ENCODE measurements around the gene GALNT10. TPM values are rescaled to one million over a fixed set of nuclear protein-coding genes. Genes with fewer than 3 reads are reported as not detected.

Gene GALNT10
- total and polyA plus RNA-seq, 2 of the 8 experiments (the other 6 are each of a cell fraction or from before 2014, with no cell fraction given), result 4.6 to 15.5 TPM

- TF ChIP-seq USF2 (IDR thresholded peaks at IDR 0.05; ENCODE audit: low read length), result no peak
- TF ChIP-seq CHD7 (IDR thresholded peaks at IDR 0.05; ENCODE audit: insufficient replicate concordance, low read length), result no peak
- no peak for TF ChIP-seq E2F6 (IDR thresholded peaks at IDR 0.05)
- no peak for TF ChIP-seq ATF2 (IDR thresholded peaks at IDR 0.05; ENCODE audit: low read length)
- TF ChIP-seq KDM1A (IDR thresholded peaks at IDR 0.05; ENCODE audit: borderline replicate concordance, low read length), result peak; percentile 98
- TF ChIP-seq CREB1 (IDR thresholded peaks at IDR 0.05), result no peak
Observed at GRCh38 chr5:154190595-154191304, at the start of gene GALNT10 (continued).
